Ramos (cell line): ENCODE results near the gene C14orf119.

Source experiments
- in situ Hi-C: fragments of 300-500 bp; cut with MboI; formaldehyde crosslinking; loops from one replicate; pipeline ENCODE4 v1.14.3; 2022; ENCODE audit warnings: low sequenced_read_pairs; ENCODE audit not compliant: unreplicated experiment

Gene C14orf119

GRCh38 chr14:23095196-23096108 lies at the start of gene C14orf119:
Gene C14orf119 (plus strand): TSS chr14:23095505. CDS start chr14:23097659, 2,154 bp downstream.
- in situ Hi-C loops: no loop called here

- in situ Hi-C loops: no loop called here
Observed at GRCh38 chr14:23047034-23047634, 48.2 kb upstream of the C14orf119 start.

- in situ Hi-C loops: no loop called here
Observed at GRCh38 chr14:23047751-23048693, 47.3 kb upstream of the C14orf119 start.

- in situ Hi-C loops: no loop called here
Observed at GRCh38 chr14:23049011-23049410, 46.3 kb upstream of the C14orf119 start.

GRCh38 chr14:23051141-23052057 lies 43.9 kb upstream of the C14orf119 start:
- in situ Hi-C loops: loop anchor here (5.0 to 10.0 kb wide), 3 partner anchors 64 to 664 kb away; no protein-coding TSS in a partner anchor

- in situ Hi-C loops: loop anchor here (5.0 to 10.0 kb wide), 3 partner anchors 65 to 665 kb away; no protein-coding TSS in a partner anchor
Observed at GRCh38 chr14:23052182-23052623, 43.1 kb upstream of the C14orf119 start.

- in situ Hi-C loops: loop anchor here (5.0 to 10.0 kb wide), 3 partner anchors 65 to 665 kb away; no protein-coding TSS in a partner anchor
Observed at GRCh38 chr14:23052671-23053070, 42.6 kb upstream of the C14orf119 start.

- in situ Hi-C loops: loop anchor here (5.0 to 10.0 kb wide), 3 partner anchors 66 to 666 kb away; no protein-coding TSS in a partner anchor
Observed at GRCh38 chr14:23053426-23053825, 41.9 kb upstream of the C14orf119 start.

GRCh38 chr14:23054000-23054811 lies 41.1 kb upstream of the C14orf119 start:
- in situ Hi-C loops: loop anchor here (5.0 to 10.0 kb wide), 3 partner anchors 67 to 667 kb away; no protein-coding TSS in a partner anchor

- in situ Hi-C loops: loop anchor here (10.0 kb wide), 1 partner anchor 480 kb away; no protein-coding TSS in a partner anchor
Observed at GRCh38 chr14:23055147-23055550, 40.2 kb upstream of the C14orf119 start.

GRCh38 chr14:23055621-23056144 lies 39.6 kb upstream of the C14orf119 start:
- in situ Hi-C loops: loop anchor here (10.0 kb wide), 1 partner anchor 481 kb away; no protein-coding TSS in a partner anchor

- in situ Hi-C loops: loop anchor here (10.0 kb wide), 1 partner anchor 482 kb away; no protein-coding TSS in a partner anchor
Observed at GRCh38 chr14:23056145-23056955, 39.0 kb upstream of the C14orf119 start.

GRCh38 chr14:23056956-23057756 lies 38.1 kb upstream of the C14orf119 start, which contains the start of gene CDH24:
Gene CDH24 (minus strand): TSS chr14:23057520. CDS start chr14:23055733, 1,787 bp downstream.
- in situ Hi-C loops: loop anchor here (10.0 kb wide), 1 partner anchor 482 kb away; no protein-coding TSS in a partner anchor

GRCh38 chr14:23057757-23058653 lies 37.3 kb upstream of the C14orf119 start:
- in situ Hi-C loops: loop anchor here (10.0 kb wide), 1 partner anchor 483 kb away; no protein-coding TSS in a partner anchor
